ENCODE results near the gene EMID1.

The EMID1 gene

GRCh38 chr22:29298641-29299040, 92.9 kb downstream of the EMID1 start:
- no peak for DNase-seq

- no peak for DNase-seq
Observed at GRCh38 chr22:29299136-29299900, 93.6 kb downstream of the EMID1 start.

GRCh38 chr22:29300467-29300806, 94.7 kb downstream of the EMID1 start:
- no peak for DNase-seq

GRCh38 chr22:29300807-29301601, 95.3 kb downstream of the EMID1 start:
- DNase-seq, result no peak

- no peak for DNase-seq
Observed at GRCh38 chr22:29301716-29302401, 96.2 kb downstream of the EMID1 start.

GRCh38 chr22:29302402-29302680, 96.6 kb downstream of the EMID1 start:
- no peak for DNase-seq

- DNase-seq, result no peak
Observed at GRCh38 chr22:29302681-29303465, 97.2 kb downstream of the EMID1 start.

- DNase-seq, result no peak
Observed at GRCh38 chr22:29305836-29306174, 100.1 kb downstream of the EMID1 start.

GRCh38 chr22:29306175-29306834, 100.6 kb downstream of the EMID1 start, which contains the start of gene GAS2L1:
GAS2L1 (plus strand) TSS chr22:29306650; CDS start chr22:29308106, 1,456 bp downstream.
- peak; percentile 55 for DNase-seq

GRCh38 chr22:29306835-29307595, 101.3 kb downstream of the EMID1 start:
- peak; percentile 31 for DNase-seq

- DNase-seq, result no peak
Observed at GRCh38 chr22:29307596-29308147, 102.0 kb downstream of the EMID1 start.

GRCh38 chr22:29308148-29308790, 102.6 kb downstream of the EMID1 start:
- no peak for DNase-seq

GRCh38 chr22:29308791-29309262, 103.1 kb downstream of the EMID1 start:
- peak; percentile 59 for DNase-seq

All from activated CD4-positive, alpha-beta T cell treated with anti-CD3 and anti-CD28 coated beads, Interleukin-2, Interleukin-6, amounts not matched to agents 100 ng/mL and 50 ng/mL, durations not matched to agents 16 hours and 8 hours (primary cell).